IMR-90 (cell line): ENCODE data around the gene S100A5. TPM values are rescaled to one million over a fixed set of nuclear protein-coding genes. Genes with fewer than 3 reads are reported as not detected.

Source experiments
- ATAC-seq: fragments of 200-7000 bp; cut with Tn5 transposase; 2 replicates; pipeline ENCODE4 v1.9.1; 2020; ENCODE audit warnings: low read depth, mild to moderate bottlenecking, moderate library complexity
- BruUV-seq: library from RNA; stranded (reverse); fragments of 400-500 nt; replicated peaks from 2 replicates; lab custom pipeline; 2021; lab: Mats Ljungman, UMichigan
- CTCF ChIA-PET: fragments of 300-600 bp; formaldehyde crosslinking; extraction: SDS; loops from one replicate; lab custom pipeline; 2021; ENCODE audit warnings: antibody characterized with exemption; lab: Yijun Ruan, JAX
- POLR2A ChIA-PET: fragments of 300-600 bp; sonication (Branson Sonifier 250); formaldehyde crosslinking; loops from one replicate; lab custom pipeline; 2022; ENCODE audit warnings: antibody characterized with exemption; ENCODE audit not compliant: unreplicated experiment; lab: Charles Lee
- DNase-seq: peaks from one replicate; pipeline ENCODE4 v3.0.0; 2013
- H2AFZ ChIP-seq: replicated peaks from 2 replicates; pipeline ENCODE3; 2013; ENCODE audit warnings: low read length, mild to moderate bottlenecking; ENCODE audit not compliant: poor library complexity
- H2AK5ac ChIP-seq: 2 replicates; pipeline ENCODE4 v1.6.1; 2013; ENCODE audit warnings: low read depth, low read length, inconsistent platforms
- H2AK9ac ChIP-seq: replicated peaks from 2 replicates; pipeline ENCODE3; 2013; ENCODE audit warnings: mild to moderate bottlenecking, low read depth, low read length, moderate library complexity; ENCODE audit not compliant: poor library complexity
- H2BK120ac ChIP-seq: 2 replicates; pipeline ENCODE4 v1.6.1; 2013; ENCODE audit warnings: low read depth, low read length, inconsistent platforms
- H2BK15ac ChIP-seq: 3 replicates; pipeline ENCODE4 v1.6.1; 2013; ENCODE audit warnings: low read depth, low read length, inconsistent platforms
- H2BK20ac ChIP-seq: 2 replicates; pipeline ENCODE4 v1.6.1; 2013; ENCODE audit warnings: low read depth, mild to moderate bottlenecking, inconsistent platforms, low read length, moderate library complexity
- H2BK5ac ChIP-seq: 2 replicates; pipeline ENCODE4 v1.6.1; 2013; ENCODE audit warnings: mild to moderate bottlenecking, low read depth, low read length, inconsistent platforms; ENCODE audit not compliant: poor library complexity, severe bottlenecking
- H3K14ac ChIP-seq: replicated peaks from 2 replicates; pipeline ENCODE4 v1.6.1; 2013; ENCODE audit warnings: low read depth, low read length, inconsistent platforms
- H3K18ac ChIP-seq: 2 replicates; pipeline ENCODE4 v1.6.1; 2013; ENCODE audit warnings: low read depth, low read length, control low read depth
- H3K23ac ChIP-seq: 2 replicates; pipeline ENCODE4 v1.6.1; 2013; ENCODE audit warnings: low read depth, low read length, inconsistent platforms
- H3K27ac ChIP-seq: 2 replicates; pipeline ENCODE4 v1.5.1; 2013; ENCODE audit warnings: mild to moderate bottlenecking, control low read depth, low read length; ENCODE audit not compliant: insufficient read depth
- H3K27me3 ChIP-seq: 2 replicates; pipeline ENCODE4 v1.6.1; 2013; ENCODE audit warnings: low read length; ENCODE audit not compliant: control insufficient read depth, insufficient read depth
- H3K36me3 ChIP-seq: 2 replicates; pipeline ENCODE4 v1.6.1; 2013; ENCODE audit warnings: low read length, mixed read lengths; ENCODE audit not compliant: control insufficient read depth, insufficient read depth
- H3K4ac ChIP-seq: 2 replicates; pipeline ENCODE4 v1.6.1; 2013; ENCODE audit warnings: low read depth, low read length, inconsistent platforms
- H3K4me1 ChIP-seq: 2 replicates; pipeline ENCODE4 v1.6.1; 2013; ENCODE audit warnings: low read length, mixed read lengths; ENCODE audit not compliant: control insufficient read depth, insufficient read depth
- H3K4me2 ChIP-seq: 2 replicates; pipeline ENCODE4 v1.6.1; 2013; ENCODE audit warnings: low read depth, mild to moderate bottlenecking, control low read depth, low read length, moderate library complexity
- H3K4me3 ChIP-seq: 2 replicates; pipeline ENCODE4 v1.5.1; 2013; ENCODE audit warnings: low read depth, mild to moderate bottlenecking, control low read depth, low read length, moderate library complexity; ENCODE audit not compliant: insufficient read depth
- H3K56ac ChIP-seq: 2 replicates; pipeline ENCODE4 v1.6.1; 2013; ENCODE audit warnings: low read length, inconsistent platforms; ENCODE audit not compliant: insufficient read depth; ENCODE audit errors: extremely low read depth
- H3K79me1 ChIP-seq, 2 experiments: 2 replicates each; pipeline ENCODE4 v1.6.1; 2013; ENCODE audit warnings: low read length in 2 of 2, inconsistent platforms in 1 of 2, low read depth in 1 of 2
- H3K9ac ChIP-seq: 2 replicates; pipeline ENCODE4 v1.6.1; 2013; ENCODE audit warnings: low read depth, low read length, control low read depth
- H3K9me1 ChIP-seq: 2 replicates; pipeline ENCODE4 v1.6.1; 2013; ENCODE audit warnings: low read length, inconsistent platforms; ENCODE audit not compliant: insufficient read depth
- H3K9me3 ChIP-seq: 2 replicates; pipeline ENCODE4 v1.6.1; 2013; ENCODE audit warnings: low read length; ENCODE audit not compliant: control insufficient read depth, insufficient read depth
- H4K20me1 ChIP-seq: 2 replicates; pipeline ENCODE4 v1.6.1; 2013; ENCODE audit warnings: low read length, inconsistent platforms; ENCODE audit not compliant: insufficient read depth
- H4K5ac ChIP-seq: 2 replicates; pipeline ENCODE4 v1.6.1; 2013; ENCODE audit warnings: mild to moderate bottlenecking, low read depth, low read length, control low read depth
- H4K8ac ChIP-seq, 2 experiments: 2 replicates each; pipeline ENCODE4 v1.6.1; 2013; ENCODE audit warnings: low read depth in 2 of 2, low read length in 2 of 2, control low read depth in 1 of 2, inconsistent platforms in 1 of 2
- H4K91ac ChIP-seq: 2 replicates; pipeline ENCODE4 v1.6.1; 2013; ENCODE audit warnings: low read depth, low read length, inconsistent platforms; ENCODE audit not compliant: insufficient read depth
- CTCF ChIP-seq: conservative IDR thresholded peaks from 2 replicates; pipeline ENCODE4 v1.5.1; 2012; ENCODE audit warnings: mild to moderate bottlenecking, low read depth, low read length, improper control_type of control experiment
- MAZ ChIP-seq: IDR thresholded peaks from 2 replicates; pipeline ENCODE4 v1.6.1; 2012; ENCODE audit warnings: low read depth, mild to moderate bottlenecking, low read length, improper control_type of control experiment, moderate library complexity, borderline replicate concordance
- NFE2L2 ChIP-seq: fragments of 150-350 bp; IDR thresholded peaks from 2 replicates; pipeline ENCODE4 v1.6.1; 2016; ENCODE audit warnings: low read depth, mild to moderate bottlenecking, low read length
- RCOR1 ChIP-seq: IDR thresholded peaks from 2 replicates; pipeline ENCODE4 v1.6.1; 2012; ENCODE audit warnings: mild to moderate bottlenecking, low read length, improper control_type of control experiment; ENCODE audit not compliant: insufficient replicate concordance
- WGBS, 2 experiments: methylation state at CpG; one replicate each; pipeline versions ENCODE4 v1.1.5 to v1.1.7; 2013; ENCODE audit warnings: missing lambda C conversion rate in 2 of 2; ENCODE audit not compliant: insufficient read length in 1 of 2; ENCODE audit errors: extremely low coverage in 2 of 2; 5-methylcytosine and 5-hydroxymethylcytosine counted together
- dilution Hi-C: fragments of 300-500 bp; cut with HindIII; formaldehyde crosslinking; loops from one replicate; pipeline ENCODE4 v1.14.3; 2018; ENCODE audit warnings: low sequenced_read_pairs; ENCODE audit not compliant: unreplicated experiment
- in situ Hi-C: fragments of 300-500 bp; cut with MboI; formaldehyde crosslinking; loops from 3 replicates; pipeline ENCODE4 v1.14.3; 2019; ENCODE audit warnings: low sequenced_read_pairs, inconsistent platforms, mixed read lengths
- intact Hi-C: fragments of 100-400 bp; cut with micrococcal nuclease; formaldehyde crosslinking; loops from 2 replicates; pipeline ENCODE4 v1.10.0; 2022
- polyA plus RNA-seq, 3 experiments: library from polyadenylated mRNA; depleted of rRNA; stranded (reverse); fragments of >200 nt; gene quantifications; 2 replicates each; pipeline ENCODE4 v1.2.3, GENCODE V29; 2012; ENCODE audit warnings: low replicate concordance in 1 of 3
- total RNA-seq: library from RNA; depleted of rRNA; stranded (reverse); fragments of >200 nt; gene quantifications from 2 replicates; pipeline ENCODE4 v1.2.3, GENCODE V29; 2012

The S100A5 gene
- total and polyA plus RNA-seq, 2 of the 4 experiments (the other 2 are of a cell fraction): 0.27 TPM; not detected in 1

- Histone ChIP-seq H2BK120ac (no peak overlapping the region), H2BK5ac (no peak overlapping the region), H4K91ac (peak overlapping the region; percentile 98; the same call in 1 of the 2 replicates), H3K56ac (no peak overlapping the region), H3K14ac (no peak overlapping the region), H4K5ac (no peak overlapping the region), H3K23ac (no peak overlapping the region), H3K4ac (peak overlapping the region; percentile 93; the same call in 1 of the 2 replicates), H2BK15ac (0 out of 3 replicates have a peak overlapping the region, but pooled peaks have one; percentile 35), H3K9ac (no peak overlapping the region), H2BK20ac (no peak overlapping the region), H3K9me3 (no peaks in the 10 kb centered on the region), H3K18ac (no peak overlapping the region), H2AFZ (peak overlapping the region; percentile 27), H3K79me1 (peaks cover 5 to 55% of the 10 kb centered on the region in 2 experiments; a peak in 3 of 4 replicates), H2AK9ac (peak overlapping the region; percentile 95), H3K4me3 (no peak overlapping the region), H3K4me2 (no peak overlapping the region), H4K20me1 (peaks cover 18% of the 10 kb centered on the region), H3K9me1 (peaks cover 34% of the 10 kb centered on the region), H4K8ac (no peak overlapping the region), H3K36me3 (peaks cover 11% of the 10 kb centered on the region), H3K27me3 (no peaks in the 10 kb centered on the region), H3K27ac (no peak overlapping the region), H2AK5ac (peak overlapping the region; percentile 98), H3K4me1 (peaks cover 33% of the 10 kb centered on the region)
- in situ Hi-C loops: loop anchor here (25.0 kb wide), 1 partner anchor 425 kb away; the partner anchor contains the start of genes CREB3L4, CRTC2 and SLC39A1
- TF ChIP-seq CTCF: no peak
- no peak for TF ChIP-seq MAZ
- no peak for TF ChIP-seq RCOR1
- no peak for TF ChIP-seq NFE2L2
- no peak for DNase-seq
- no TSS peak for BruUV-seq
- ChIA-PET CTCF (no interaction called here), POLR2A (interaction anchor here (0.6 kb wide), 1 partner anchor 29 kb away, joined by 3 read pairs; no protein-coding TSS in a partner anchor)
- ATAC-seq: no peak
- dilution Hi-C loops: no loop called here
- intact Hi-C loops: no loop called here
- no CpG with 5 or more reads among the region's 6 CpGs for WGBS, 2 experiments
These were observed 3.4 kb downstream of the S100A5 start for GRCh38 chr1:153537376-153537730.
